Endometrial microvascular endothelial cells (primary cell): ENCODE measurements around the gene VPREB1. TPM values are rescaled to one million over a fixed set of nuclear protein-coding genes. Genes with fewer than 3 reads are reported as not detected.
"Not testable (repeated sequence)": the region's sequence is repeated elsewhere in the genome, so short reads cannot be mapped to it uniquely, and the experiment has no call there.

Experiments used
- in situ Hi-C: cut with HindIII; loops from 2 replicates; pipeline ENCODE4 v1.10.0; 2017; ENCODE audit warnings: low sequenced_read_pairs, low pct_unique_long_range_greater_than_20kb; ENCODE audit errors: inconsistent ontology term
- total RNA-seq: library from RNA; depleted of rRNA; stranded (reverse); fragments of >200 nt; gene quantifications from one replicate; pipeline ENCODE4 v1.2.3, GENCODE V29; 2015; ENCODE audit errors: inconsistent ontology term

The VPREB1 gene
- total RNA-seq, 1 donor from 2014 or later: not detected

- in situ Hi-C loops: no loop called here
These were observed 33.4 kb upstream of the VPREB1 start for GRCh38 chr22:22210889-22211833.

GRCh38 chr22:22213231-22213630 is 31.4 kb upstream of the VPREB1 start:
- in situ Hi-C loops: no loop called here

- in situ Hi-C loops: no loop called here
These were observed 29.7 kb upstream of the VPREB1 start for GRCh38 chr22:22214819-22215329.

GRCh38 chr22:22215659-22216449 is 28.7 kb upstream of the VPREB1 start:
- in situ Hi-C loops: no loop called here

- in situ Hi-C loops: no loop called here
These were observed 28.1 kb upstream of the VPREB1 start for GRCh38 chr22:22216450-22216959.

GRCh38 chr22:22218302-22218701 is 26.3 kb upstream of the VPREB1 start:
- in situ Hi-C loops: no loop called here

- in situ Hi-C loops: no loop called here
These were observed 25.2 kb upstream of the VPREB1 start for GRCh38 chr22:22219140-22219996.

- in situ Hi-C loops: not testable (repeated sequence)
These were observed 23.5 kb upstream of the VPREB1 start for GRCh38 chr22:22221043-22221442.

- in situ Hi-C loops: no loop called here
These were observed 18.0 kb upstream of the VPREB1 start for GRCh38 chr22:22226448-22227187.

- in situ Hi-C loops: no loop called here
These were observed 16.2 kb upstream of the VPREB1 start for GRCh38 chr22:22228421-22228820.

GRCh38 chr22:22228921-22229320 is 15.7 kb upstream of the VPREB1 start:
- in situ Hi-C loops: no loop called here

- in situ Hi-C loops: no loop called here
These were observed 14.7 kb upstream of the VPREB1 start for GRCh38 chr22:22229683-22230420.

- in situ Hi-C loops: no loop called here
These were observed 14.1 kb upstream of the VPREB1 start for GRCh38 chr22:22230438-22230837.

- in situ Hi-C loops: no loop called here
These were observed 11.5 kb upstream of the VPREB1 start for GRCh38 chr22:22233081-22233480.

- in situ Hi-C loops: no loop called here
These were observed 9.0 kb upstream of the VPREB1 start for GRCh38 chr22:22235558-22235957.

- in situ Hi-C loops: no loop called here
These were observed 7.1 kb upstream of the VPREB1 start for GRCh38 chr22:22237521-22237920.

GRCh38 chr22:22239311-22239939 is 5.2 kb upstream of the VPREB1 start:
- in situ Hi-C loops: no loop called here
